Osteocyte (in vitro differentiated cells): ENCODE results near the gene SELENOS. TPM values are rescaled to one million over a fixed set of nuclear protein-coding genes. Genes with fewer than 3 reads are reported as not detected.

Experiments used
- DNase-seq: peaks from one replicate; pipeline ENCODE4 v3.0.0; 2021; ENCODE audit warnings: mixed read lengths; ENCODE audit not compliant: unreplicated experiment; ENCODE audit errors: extremely low spot score
- H3K27ac Mint-ChIP-seq: one replicate; pipeline ENCODE4 v1.8.0; 2021; ENCODE audit warnings: mild to moderate bottlenecking, mixed read lengths; ENCODE audit not compliant: unreplicated experiment
- H3K27me3 Mint-ChIP-seq: one replicate; pipeline ENCODE4 v1.8.0; 2021; ENCODE audit warnings: mixed read lengths; ENCODE audit not compliant: unreplicated experiment
- H3K36me3 Mint-ChIP-seq: one replicate; pipeline ENCODE4 v1.8.0; 2021; ENCODE audit warnings: mixed read lengths; ENCODE audit not compliant: unreplicated experiment
- H3K4me1 Mint-ChIP-seq: one replicate; pipeline ENCODE4 v1.8.0; 2021; ENCODE audit warnings: mixed read lengths; ENCODE audit not compliant: unreplicated experiment
- H3K4me3 Mint-ChIP-seq: one replicate; pipeline ENCODE4 v1.8.0; 2021; ENCODE audit warnings: mild to moderate bottlenecking, moderate library complexity, mixed read lengths; ENCODE audit not compliant: unreplicated experiment
- H3K9me3 Mint-ChIP-seq: one replicate; pipeline ENCODE4 v1.8.0; 2021; ENCODE audit warnings: mixed read lengths; ENCODE audit not compliant: unreplicated experiment
- total RNA-seq: library from RNA; stranded (reverse); gene quantifications from 2 replicates; pipeline ENCODE4 v1.2.1, GENCODE V29; 2021
- TF ChIP-seq, protein P1 (sequence below): fragments of 200-600 bp; sonication (generic); IDR thresholded peaks from 2 replicates; pipeline ENCODE4 v1.5.0; 2021; ENCODE audit warnings: antibody characterized with exemption, mild to moderate bottlenecking, moderate library complexity

SELENOS gene
- total RNA-seq, 1 donor from 2014 or later, result 60.4 TPM

DNA sequence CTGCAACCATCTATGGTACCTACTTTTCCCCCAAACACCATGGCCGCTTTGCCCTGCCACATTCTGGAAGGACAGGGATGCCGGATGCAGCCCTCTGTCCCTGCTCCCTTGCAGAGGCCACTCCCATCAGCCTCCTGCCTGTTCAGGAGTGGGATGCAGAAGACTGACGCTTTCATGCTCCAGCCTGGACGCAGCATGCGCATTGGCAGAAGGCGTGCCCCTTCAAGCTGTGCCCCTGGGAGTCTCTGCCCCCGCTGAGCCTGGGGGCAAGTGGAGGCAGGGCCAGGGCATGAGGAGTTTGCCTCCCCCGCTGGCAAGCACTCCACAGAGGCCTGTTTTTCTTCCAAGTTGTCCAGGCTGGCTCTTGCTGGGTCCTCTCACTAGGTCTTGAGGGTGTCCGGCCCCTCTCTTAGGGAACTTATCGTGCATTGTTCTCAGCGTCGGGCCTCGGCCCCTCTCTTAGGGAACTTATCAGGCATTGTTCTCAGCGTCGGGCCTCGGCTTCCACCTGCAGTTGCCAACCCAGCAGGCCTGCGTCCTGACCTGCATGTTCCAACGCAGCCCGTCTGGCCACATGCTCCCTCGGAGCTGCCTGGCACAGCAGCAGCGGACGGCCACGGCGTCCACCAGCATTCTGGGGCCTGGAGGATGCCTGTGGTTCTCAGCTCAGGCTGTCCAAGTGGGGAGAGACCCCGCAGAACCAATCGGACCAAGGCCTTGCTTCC is 32.3 kb upstream of the SELENOS start:
- DNase-seq, result no peak
- TF ChIP-seq, protein P1, sequence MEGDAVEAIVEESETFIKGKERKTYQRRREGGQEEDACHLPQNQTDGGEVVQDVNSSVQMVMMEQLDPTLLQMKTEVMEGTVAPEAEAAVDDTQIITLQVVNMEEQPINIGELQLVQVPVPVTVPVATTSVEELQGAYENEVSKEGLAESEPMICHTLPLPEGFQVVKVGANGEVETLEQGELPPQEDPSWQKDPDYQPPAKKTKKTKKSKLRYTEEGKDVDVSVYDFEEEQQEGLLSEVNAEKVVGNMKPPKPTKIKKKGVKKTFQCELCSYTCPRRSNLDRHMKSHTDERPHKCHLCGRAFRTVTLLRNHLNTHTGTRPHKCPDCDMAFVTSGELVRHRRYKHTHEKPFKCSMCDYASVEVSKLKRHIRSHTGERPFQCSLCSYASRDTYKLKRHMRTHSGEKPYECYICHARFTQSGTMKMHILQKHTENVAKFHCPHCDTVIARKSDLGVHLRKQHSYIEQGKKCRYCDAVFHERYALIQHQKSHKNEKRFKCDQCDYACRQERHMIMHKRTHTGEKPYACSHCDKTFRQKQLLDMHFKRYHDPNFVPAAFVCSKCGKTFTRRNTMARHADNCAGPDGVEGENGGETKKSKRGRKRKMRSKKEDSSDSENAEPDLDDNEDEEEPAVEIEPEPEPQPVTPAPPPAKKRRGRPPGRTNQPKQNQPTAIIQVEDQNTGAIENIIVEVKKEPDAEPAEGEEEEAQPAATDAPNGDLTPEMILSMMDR, result no peak
- Mint-ChIP-seq H3K4me3 (no peak overlapping the region), H3K36me3 (no peaks in the 10 kb centered on the region), H3K4me1 (no peaks in the 10 kb centered on the region), H3K9me3 (no peaks in the 10 kb centered on the region), H3K27ac (no peak overlapping the region), H3K27me3 (no peaks in the 10 kb centered on the region)

DNA sequence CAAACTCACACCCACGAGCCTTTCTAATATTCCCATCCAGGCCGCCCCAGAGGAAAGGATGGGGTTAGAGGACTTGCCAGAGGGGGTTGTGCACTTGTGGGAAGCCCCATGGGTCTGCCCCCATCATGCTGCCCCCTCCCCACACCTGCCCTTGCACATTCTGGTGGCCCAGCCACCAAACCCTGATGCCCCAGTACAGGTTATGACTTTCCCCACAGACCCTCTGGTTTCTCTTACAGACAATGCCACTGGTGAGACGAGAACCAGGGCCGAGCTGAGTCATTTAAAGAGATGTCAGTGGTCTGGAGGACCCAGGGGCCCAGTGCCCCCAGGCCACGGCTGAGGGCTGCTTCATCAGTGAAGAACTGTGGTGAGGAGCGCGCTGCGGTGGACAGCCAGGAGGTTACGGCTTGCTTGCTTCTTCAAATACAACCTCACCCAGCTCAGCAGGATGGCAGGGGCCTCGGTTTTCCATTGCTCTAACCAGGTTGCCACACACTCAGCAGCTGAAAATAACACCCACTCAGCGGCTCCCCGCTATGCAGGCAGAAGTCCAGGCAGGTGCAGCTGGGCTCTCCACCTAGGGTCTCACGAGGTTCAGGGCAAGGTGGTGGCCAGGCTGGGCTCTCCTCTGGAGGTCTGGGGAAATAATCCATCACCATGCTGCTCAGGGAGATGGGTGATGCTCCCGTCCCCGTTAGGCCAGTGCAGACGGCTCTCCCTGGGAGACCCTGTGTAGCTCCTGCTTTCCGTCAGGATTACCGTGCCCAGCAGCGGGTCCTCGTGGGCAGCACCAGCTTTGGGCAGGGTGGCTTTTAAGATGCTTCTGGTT is 31.5 kb upstream of the SELENOS start:
- TF ChIP-seq, protein P1, result no peak
- Mint-ChIP-seq H3K27me3 (no peaks in the 10 kb centered on the region), H3K36me3 (no peaks in the 10 kb centered on the region), H3K4me1 (no peaks in the 10 kb centered on the region), H3K27ac (no peak overlapping the region), H3K4me3 (no peak overlapping the region), H3K9me3 (no peaks in the 10 kb centered on the region)
- no peak for DNase-seq

DNA sequence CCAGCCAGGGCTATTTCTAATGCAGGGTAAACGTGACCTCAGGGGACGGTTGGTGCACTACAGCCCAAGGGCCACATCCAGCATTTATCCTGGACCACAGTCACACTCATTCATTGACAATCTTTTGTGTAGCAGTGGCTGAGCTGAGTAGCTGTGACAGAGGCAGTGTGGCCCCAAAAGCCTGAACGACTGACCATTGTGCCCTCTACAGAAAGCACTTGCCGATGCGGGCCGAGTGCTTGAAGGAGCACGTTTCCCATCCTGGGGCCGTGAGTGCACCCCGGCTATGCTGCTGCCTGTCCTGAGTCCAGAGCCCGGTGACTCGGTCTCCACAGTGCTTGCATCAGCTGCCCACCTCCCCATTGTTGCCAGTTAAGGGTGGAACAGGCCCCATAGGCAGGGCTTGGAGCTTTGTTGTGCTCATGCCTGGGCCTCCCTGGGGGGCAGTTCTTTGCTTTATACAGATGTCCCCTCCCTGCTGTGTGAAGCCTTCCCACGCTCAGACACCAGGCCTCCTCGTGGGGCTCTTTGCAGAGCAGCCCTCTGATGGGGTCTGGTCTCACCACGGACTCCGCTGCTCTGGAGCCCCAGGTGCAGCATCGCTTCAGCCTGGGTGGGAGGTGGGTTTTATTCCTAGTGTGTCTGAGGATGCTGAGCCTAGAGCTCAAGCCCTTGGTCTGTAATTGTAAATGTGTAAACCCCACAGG is 30.8 kb upstream of the SELENOS start:
- no peaks in the 10 kb centered on the region for H3K27me3 Mint-ChIP-seq
- no peaks in the 10 kb centered on the region for H3K9me3 Mint-ChIP-seq
- no peak overlapping the region for H3K27ac Mint-ChIP-seq
- H3K4me1 Mint-ChIP-seq, result no peaks in the 10 kb centered on the region
- H3K36me3 Mint-ChIP-seq, result no peaks in the 10 kb centered on the region
- no peak for DNase-seq
- H3K4me3 Mint-ChIP-seq, result no peak overlapping the region
- TF ChIP-seq, protein P1, result no peak

DNA sequence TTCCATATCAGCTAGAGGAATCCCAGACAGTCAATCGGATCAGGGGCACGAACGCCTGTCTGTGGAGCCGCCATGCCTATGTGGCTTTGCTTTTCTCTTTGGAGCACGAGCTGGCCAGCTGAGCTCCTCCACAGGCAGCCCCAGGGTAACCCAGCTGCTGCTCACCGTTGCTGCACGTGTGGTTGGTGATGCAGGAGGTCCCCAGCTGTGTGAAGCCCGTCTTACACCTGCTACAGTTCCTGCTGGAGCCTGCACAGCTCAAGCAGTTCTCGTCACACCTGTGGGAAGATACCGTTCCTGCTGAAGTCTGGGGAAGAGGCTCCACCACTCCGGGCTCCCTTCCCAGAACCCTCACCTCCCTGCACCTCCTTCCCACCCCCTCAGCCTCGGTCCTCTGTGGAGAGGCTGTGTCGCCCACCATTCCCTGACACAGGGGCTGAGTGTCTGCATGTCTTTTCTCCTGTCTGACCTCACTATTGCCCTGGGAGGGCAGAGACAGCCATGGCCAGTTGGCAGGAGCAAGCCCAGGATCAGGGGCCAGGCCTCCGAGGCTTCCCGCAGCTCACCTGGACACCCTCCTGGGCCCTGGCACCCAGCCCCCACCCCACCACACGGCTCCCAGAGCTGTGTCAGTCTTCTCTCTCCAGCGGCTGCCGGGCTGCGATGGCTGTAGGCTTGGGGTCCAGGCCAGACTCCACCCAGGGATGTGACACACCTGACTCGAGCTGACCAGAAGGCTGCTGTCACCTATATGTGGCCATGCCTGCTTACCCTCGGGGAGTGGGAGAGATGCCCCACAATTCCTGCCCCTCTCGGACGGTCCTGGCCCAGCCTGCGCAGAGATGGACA is 30.0 kb upstream of the SELENOS start:
- TF ChIP-seq, protein P1, result no peak
- no peak overlapping the region for H3K4me3 Mint-ChIP-seq
- no peaks in the 10 kb centered on the region for H3K4me1 Mint-ChIP-seq
- H3K27ac Mint-ChIP-seq, result no peak overlapping the region
- no peaks in the 10 kb centered on the region for H3K36me3 Mint-ChIP-seq
- no peak for DNase-seq
- no peaks in the 10 kb centered on the region for H3K9me3 Mint-ChIP-seq
- no peaks in the 10 kb centered on the region for H3K27me3 Mint-ChIP-seq
